ENCODE data around the gene BUD13.
A peak's percentile ranks its signal among the peaks of the same experiment; 100 is the strongest.

The BUD13 gene

GRCh38 chr11:116750070-116750718 is 22.6 kb downstream of the BUD13 start:
- DNase-seq (ENCODE audit: low read depth): no peak
- no peak overlapping the region for H3K4me3 ChIP-seq (ENCODE audit: low read depth, low read length)
- TF ChIP-seq CTCF (IDR thresholded peaks at IDR 0.05; ENCODE audit: insufficient read depth, low read depth, low read length, missing control alignments): no peak

GRCh38 chr11:116742104-116742503 is 30.7 kb downstream of the BUD13 start:
- no peak for TF ChIP-seq CTCF (IDR thresholded peaks at IDR 0.05; ENCODE audit: insufficient read depth, low read depth, low read length, missing control alignments)
- no peak for DNase-seq (ENCODE audit: low read depth)
- H3K4me3 ChIP-seq (ENCODE audit: low read depth, low read length): no peak overlapping the region

GRCh38 chr11:116740741-116741140 is 32.0 kb downstream of the BUD13 start:
- H3K4me3 ChIP-seq (ENCODE audit: low read depth, low read length): no peak overlapping the region
- no peak for TF ChIP-seq CTCF (IDR thresholded peaks at IDR 0.05; ENCODE audit: insufficient read depth, low read depth, low read length, missing control alignments)
- DNase-seq (ENCODE audit: low read depth): no peak

GRCh38 chr11:116738975-116739374 is 33.8 kb downstream of the BUD13 start:
- no peak for DNase-seq (ENCODE audit: low read depth)

GRCh38 chr11:116736763-116737162 is 36.0 kb downstream of the BUD13 start:
- TF ChIP-seq CTCF (IDR thresholded peaks at IDR 0.05; ENCODE audit: insufficient read depth, low read depth, low read length, missing control alignments): no peak
- DNase-seq (ENCODE audit: low read depth): peak; percentile 15
- no peak overlapping the region for H3K4me3 ChIP-seq (ENCODE audit: low read depth, low read length)

More at GRCh38 chr11:116738975-116739374, 33.8 kb downstream of the BUD13 start:
- no peak overlapping the region for H3K4me3 ChIP-seq (ENCODE audit: low read depth, low read length)
- TF ChIP-seq CTCF (IDR thresholded peaks at IDR 0.05; ENCODE audit: insufficient read depth, low read depth, low read length, missing control alignments): no peak

GRCh38 chr11:116733969-116734508 is 38.7 kb downstream of the BUD13 start:
- H3K4me3 ChIP-seq (ENCODE audit: low read depth, low read length): no peak overlapping the region
- TF ChIP-seq CTCF (IDR thresholded peaks at IDR 0.05; ENCODE audit: insufficient read depth, low read depth, low read length, missing control alignments): no peak
- DNase-seq (ENCODE audit: low read depth): peak; percentile 43

Measured in GM12865 (cell line).